Adipocyte (in vitro differentiated cells): ENCODE data around the gene TBCA.
"Not testable (repeated sequence)": the region's sequence is repeated elsewhere in the genome, so short reads cannot be mapped to it uniquely, and the experiment has no call there.

Experiments
- DNase-seq: peaks from one replicate; pipeline ENCODE4 v3.0.0-alpha.2; 2015; ENCODE audit warnings: low read depth
- H3K27me3 ChIP-seq: replicated peaks from 2 replicates; pipeline ENCODE4 v1.7.0; 2013; ENCODE audit warnings: mild to moderate bottlenecking, low read length, moderate library complexity; ENCODE audit not compliant: control insufficient read depth, insufficient read depth
- H3K36me3 ChIP-seq: 2 replicates; pipeline ENCODE4 v1.7.0; 2013; ENCODE audit warnings: low read length, mild to moderate bottlenecking, moderate library complexity; ENCODE audit not compliant: control insufficient read depth, insufficient read depth, severe bottlenecking
- H3K4me1 ChIP-seq: 2 replicates; pipeline ENCODE4 v1.7.0; 2013; ENCODE audit warnings: mild to moderate bottlenecking, low read length, moderate library complexity; ENCODE audit not compliant: control insufficient read depth, insufficient read depth
- H3K4me3 ChIP-seq: 2 replicates; pipeline ENCODE4 v1.7.0; 2013; ENCODE audit warnings: mild to moderate bottlenecking, low read length, moderate library complexity
- H3K9ac ChIP-seq: 2 replicates; pipeline ENCODE4 v1.7.0; 2013; ENCODE audit warnings: mild to moderate bottlenecking, low read length, moderate library complexity
- H3K9me3 ChIP-seq: 2 replicates; pipeline ENCODE4 v1.7.0; 2013; ENCODE audit warnings: mild to moderate bottlenecking, low read length, moderate library complexity; ENCODE audit not compliant: control insufficient read depth

TBCA gene

GRCh38 chr5:77771452-77771851 lies 4.7 kb downstream of the TBCA start:
- H3K36me3 ChIP-seq = peaks cover 45% of the 10 kb centered on the region

GRCh38 chr5:77770293-77771005 lies 5.7 kb downstream of the TBCA start:
- Histone ChIP-seq H3K4me1 (peaks cover 41% of the 10 kb centered on the region), H3K27me3 (no peaks in the 10 kb centered on the region), H3K36me3 (peaks cover 45% of the 10 kb centered on the region)

More at GRCh38 chr5:77771452-77771851, 4.7 kb downstream of the TBCA start:
- Histone ChIP-seq H3K4me1 (peaks cover 41% of the 10 kb centered on the region), H3K27me3 (no peaks in the 10 kb centered on the region), H3K9me3 (no peaks in the 10 kb centered on the region), H3K9ac (no peak overlapping the region), H3K4me3 (no peak overlapping the region)
- DNase-seq = no peak

GRCh38 chr5:77768978-77769377 lies 7.2 kb downstream of the TBCA start:
- no peak for DNase-seq
- peaks cover 31% of the 10 kb centered on the region for H3K4me1 ChIP-seq
- H3K4me3 ChIP-seq = no peak overlapping the region
- no peak overlapping the region for H3K9ac ChIP-seq
- H3K27me3 ChIP-seq = no peaks in the 10 kb centered on the region
- H3K9me3 ChIP-seq = no peaks in the 10 kb centered on the region
- H3K36me3 ChIP-seq = peaks cover 45% of the 10 kb centered on the region

More at GRCh38 chr5:77770293-77771005, 5.7 kb downstream of the TBCA start:
- Histone ChIP-seq H3K9ac (no peak overlapping the region), H3K4me3 (no peak overlapping the region), H3K9me3 (no peaks in the 10 kb centered on the region)
- no peak for DNase-seq

- Histone ChIP-seq H3K4me3 (no peak overlapping the region), H3K9me3 (no peaks in the 10 kb centered on the region), H3K9ac (no peak overlapping the region), H3K4me1 (peaks cover 15% of the 10 kb centered on the region), H3K36me3 (peaks cover 48% of the 10 kb centered on the region), H3K27me3 (no peaks in the 10 kb centered on the region)
- DNase-seq = no peak
Measured at GRCh38 chr5:77767301-77767700, 8.8 kb downstream of the TBCA start.

- Histone ChIP-seq H3K27me3 (no peaks in the 10 kb centered on the region), H3K4me3 (no peak overlapping the region), H3K36me3 (peaks cover 10% of the 10 kb centered on the region), H3K9me3 (no peaks in the 10 kb centered on the region), H3K4me1 (peaks cover 15% of the 10 kb centered on the region), H3K9ac (no peak overlapping the region)
- no peak for DNase-seq
Measured at GRCh38 chr5:77761606-77762005, 14.5 kb downstream of the TBCA start.

- Histone ChIP-seq H3K9me3 (no peaks in the 10 kb centered on the region), H3K9ac (peak overlapping the region; percentile 6), H3K4me3 (no peak overlapping the region), H3K36me3 (peaks cover 8% of the 10 kb centered on the region), H3K4me1 (peaks cover 18% of the 10 kb centered on the region), H3K27me3 (no peaks in the 10 kb centered on the region)
- no peak for DNase-seq
Measured at GRCh38 chr5:77758141-77758938, 17.8 kb downstream of the TBCA start.

GRCh38 chr5:77751328-77752023 lies 24.7 kb downstream of the TBCA start:
- no peak for DNase-seq
- H3K27me3 ChIP-seq = no peaks in the 10 kb centered on the region

GRCh38 chr5:77750928-77751327 lies 25.2 kb downstream of the TBCA start:
- H3K9me3 ChIP-seq, H3K4me3 ChIP-seq, DNase-seq, H3K4me1 ChIP-seq, H3K36me3 ChIP-seq, H3K9ac ChIP-seq, H3K27me3 ChIP-seq: not testable (repeated sequence)

More at GRCh38 chr5:77751328-77752023, 24.7 kb downstream of the TBCA start:
- H3K4me3 ChIP-seq = no peak overlapping the region
- H3K9me3 ChIP-seq = no peaks in the 10 kb centered on the region
- H3K36me3 ChIP-seq = peaks cover 10% of the 10 kb centered on the region
- no peak overlapping the region for H3K9ac ChIP-seq
- H3K4me1 ChIP-seq = peaks cover 8% of the 10 kb centered on the region

GRCh38 chr5:77748160-77748559 lies 28.0 kb downstream of the TBCA start:
- DNase-seq = no peak
- Histone ChIP-seq H3K9me3 (no peaks in the 10 kb centered on the region), H3K4me1 (peaks cover 29% of the 10 kb centered on the region), H3K27me3 (no peaks in the 10 kb centered on the region), H3K4me3 (no peak overlapping the region), H3K36me3 (peaks cover 10% of the 10 kb centered on the region), H3K9ac (no peak overlapping the region)

- no peaks in the 10 kb centered on the region for H3K27me3 ChIP-seq
- no peak overlapping the region for H3K9ac ChIP-seq
- no peaks in the 10 kb centered on the region for H3K9me3 ChIP-seq
- H3K4me3 ChIP-seq = no peak overlapping the region
- peaks cover 42% of the 10 kb centered on the region for H3K4me1 ChIP-seq
- H3K36me3 ChIP-seq = peaks cover 10% of the 10 kb centered on the region
- no peak for DNase-seq
Measured at GRCh38 chr5:77744116-77744515, 32.0 kb downstream of the TBCA start.

- Histone ChIP-seq H3K9me3 (no peaks in the 10 kb centered on the region), H3K4me3 (no peak overlapping the region), H3K27me3 (no peaks in the 10 kb centered on the region), H3K9ac (no peak overlapping the region), H3K36me3 (peaks cover 11% of the 10 kb centered on the region), H3K4me1 (peaks cover 39% of the 10 kb centered on the region)
- no peak for DNase-seq
Measured at GRCh38 chr5:77743181-77743580, 33.0 kb downstream of the TBCA start.
